ENCODE measurements around the gene PCDHGA5. TPM values are rescaled to one million over a fixed set of nuclear protein-coding genes. Genes with fewer than 3 reads are reported as not detected.
"Not testable (repeated sequence)": the region's sequence is repeated elsewhere in the genome, so short reads cannot be mapped to it uniquely, and the experiment has no call there.

The PCDHGA5 gene
- total and polyA plus RNA-seq, 10 donors, result 0.04 to 3.1 (median 2.2) TPM; not detected in 1

GRCh38 chr5:141392429-141393198 is 28.7 kb downstream of the PCDHGA5 start, which contains the start of gene PCDHGA8:
TSS of gene PCDHGA8 (plus strand) at chr5:141392633. CDS start at chr5:141392814, 181 bp downstream.
- no peaks in the 10 kb centered on the region for H3K4me1 ChIP-seq
- peaks cover 0 to 96% (median 85%) of the 10 kb centered on the region in 8 donors for H3K9me3 ChIP-seq
- H3K4me3 ChIP-seq, result peak within 1 kb of the TSS in 1 of 8 donors; percentile 6
- H3K27ac ChIP-seq, result no peak within 1 kb of the TSS
- WGBS, 5 donors, result 29 to 36% (median 32%) methylated on average over 32 to 38 of the region's 38 CpGs
- DNase-seq, result no peak
- H3K36me3 ChIP-seq, result peaks cover 0 to 10% (median 0%) of the 10 kb centered on the region in 6 donors
- intact Hi-C loops (cut with DNase I; ENCODE audit: low total_unique reads), result no loop called here
- H3K27me3 ChIP-seq (replicated peaks in 1 of 7), result peaks cover 0 to 96% (median 11%) of the 10 kb centered on the region in 7 donors
- TF ChIP-seq, protein P1, sequence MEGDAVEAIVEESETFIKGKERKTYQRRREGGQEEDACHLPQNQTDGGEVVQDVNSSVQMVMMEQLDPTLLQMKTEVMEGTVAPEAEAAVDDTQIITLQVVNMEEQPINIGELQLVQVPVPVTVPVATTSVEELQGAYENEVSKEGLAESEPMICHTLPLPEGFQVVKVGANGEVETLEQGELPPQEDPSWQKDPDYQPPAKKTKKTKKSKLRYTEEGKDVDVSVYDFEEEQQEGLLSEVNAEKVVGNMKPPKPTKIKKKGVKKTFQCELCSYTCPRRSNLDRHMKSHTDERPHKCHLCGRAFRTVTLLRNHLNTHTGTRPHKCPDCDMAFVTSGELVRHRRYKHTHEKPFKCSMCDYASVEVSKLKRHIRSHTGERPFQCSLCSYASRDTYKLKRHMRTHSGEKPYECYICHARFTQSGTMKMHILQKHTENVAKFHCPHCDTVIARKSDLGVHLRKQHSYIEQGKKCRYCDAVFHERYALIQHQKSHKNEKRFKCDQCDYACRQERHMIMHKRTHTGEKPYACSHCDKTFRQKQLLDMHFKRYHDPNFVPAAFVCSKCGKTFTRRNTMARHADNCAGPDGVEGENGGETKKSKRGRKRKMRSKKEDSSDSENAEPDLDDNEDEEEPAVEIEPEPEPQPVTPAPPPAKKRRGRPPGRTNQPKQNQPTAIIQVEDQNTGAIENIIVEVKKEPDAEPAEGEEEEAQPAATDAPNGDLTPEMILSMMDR (IDR thresholded peaks at IDR 0.05 in 8 of 11, conservative IDR thresholded peaks at IDR 0.05 in 3 of 11), result no peak
- TF ChIP-seq POLR2AphosphoS5 (IDR thresholded peaks at IDR 0.05) (no peak), POLR2A (IDR thresholded peaks at IDR 0.05) (no peak)

GRCh38 chr5:141393267-141393666 is 29.3 kb downstream of the PCDHGA5 start:
- Histone ChIP-seq H3K4me3 (no peak overlapping the region), H3K36me3 (peaks cover 0 to 10% (median 0%) of the 10 kb centered on the region in 6 donors), H3K4me1 (no peaks in the 10 kb centered on the region), H3K27ac (no peak overlapping the region), H3K27me3 (replicated peaks in 1 of 7) (peaks cover 0 to 96% (median 12%) of the 10 kb centered on the region in 7 donors), H3K9me3 (peaks cover 0 to 96% (median 86%) of the 10 kb centered on the region in 8 donors)
- TF ChIP-seq, protein P1 (IDR thresholded peaks at IDR 0.05 in 8 of 11, conservative IDR thresholded peaks at IDR 0.05 in 3 of 11), result no peak
- no peak for TF ChIP-seq POLR2A (IDR thresholded peaks at IDR 0.05)
- TF ChIP-seq POLR2AphosphoS5 (IDR thresholded peaks at IDR 0.05), result no peak
- DNase-seq, result no peak
- intact Hi-C loops (cut with DNase I; ENCODE audit: low total_unique reads), result no loop called here
- WGBS, 5 donors, result 34 to 50% (median 42%) methylated on average over 20 to 21 of the region's 21 CpGs

GRCh38 chr5:141394401-141395187 is 30.6 kb downstream of the PCDHGA5 start:
- Histone ChIP-seq H3K27me3 (replicated peaks in 1 of 7) (peaks cover 0 to 96% (median 15%) of the 10 kb centered on the region in 7 donors), H3K9me3 (peaks cover 4 to 96% (median 85%) of the 10 kb centered on the region in 8 donors)
- intact Hi-C loops (cut with DNase I; ENCODE audit: low total_unique reads), result not testable (repeated sequence)

GRCh38 chr5:141397756-141398551 is 34.0 kb downstream of the PCDHGA5 start, which contains the start of gene PCDHGB5:
TSS of gene PCDHGB5 (plus strand) at chr5:141397947. CDS start at chr5:141398128, 181 bp downstream.
- H3K4me1 ChIP-seq; intact Hi-C loops (cut with DNase I; ENCODE audit: low total_unique reads); DNase-seq; H3K27ac ChIP-seq: not testable (repeated sequence)
- H3K9me3 ChIP-seq, result peaks cover 7 to 96% (median 81%) of the 10 kb centered on the region in 8 donors
- TF ChIP-seq, protein P1 (IDR thresholded peaks at IDR 0.05 in 8 of 11, conservative IDR thresholded peaks at IDR 0.05 in 3 of 11), result peak in 7 of 11 experiments; percentile 19 to 51 (median 45)
- peaks cover 0 to 11% (median 0%) of the 10 kb centered on the region in 6 donors for H3K36me3 ChIP-seq
- WGBS, 5 donors, result 7 to 16% (median 11%) methylated on average over 20 to 25 of the region's 43 CpGs
- H3K4me3 ChIP-seq, result peak within 1 kb of the TSS in 6 of 8 donors; percentile 9 to 62 (median 20)
- peaks cover 0 to 93% (median 22%) of the 10 kb centered on the region in 7 donors for H3K27me3 ChIP-seq (replicated peaks in 1 of 7)

More at GRCh38 chr5:141394401-141395187, 30.6 kb downstream of the PCDHGA5 start:
- WGBS, 5 donors, result 38 to 45% (median 41%) methylated on average over 15 to 46 of the region's 53 CpGs
- not testable (repeated sequence) for H3K36me3 ChIP-seq, H3K4me3 ChIP-seq, DNase-seq, H3K27ac ChIP-seq, H3K4me1 ChIP-seq

Data from spleen (tissue), 11 donors.